ENCODE data around the gene TMSB4X. TPM values are rescaled to one million over a fixed set of nuclear protein-coding genes. Genes with fewer than 3 reads are reported as not detected.

Gene TMSB4X
- total and polyA plus RNA-seq, 3 experiments from 2014 or later = 3,415 to 28,788 (median 3,478) TPM

Other genes starting within 250 kb of the TMSB4X start
- 10 to 100 TPM; 80.4 to 81.8 TPM for gene PRPS2, start 183.7 kb upstream of the TMSB4X start, total RNA-seq
- gene PRPS2, start 183.7 kb upstream of the TMSB4X start, polyA plus RNA-seq = 28.8 TPM
- gene TLR7, start 108.0 kb upstream of the TMSB4X start, total RNA-seq = not detected
- gene TLR7, start 108.0 kb upstream of the TMSB4X start, polyA plus RNA-seq = not detected
- under 1 TPM in 1 of 2 experiments, not detected in 1; 0.07 TPM for gene TLR8, start 68.5 kb upstream of the TMSB4X start, total RNA-seq
- gene TLR8, start 68.5 kb upstream of the TMSB4X start, polyA plus RNA-seq = not detected
- gene FAM9C, start 69.5 kb downstream of the TMSB4X start, total RNA-seq = not detected
- gene FAM9C, start 69.5 kb downstream of the TMSB4X start, polyA plus RNA-seq = not detected

All from CD8-positive, alpha-beta memory T cell (primary cell).